GM21360 (cell line): ENCODE measurements around the gene MLN.
"Not testable (repeated sequence)": the region's sequence is repeated elsewhere in the genome, so short reads cannot be mapped to it uniquely, and the experiment has no call there.

Experiments used
- ATAC-seq: cut with Tn5 transposase; IDR thresholded peaks from one replicate; pipeline ENCODE4 v1.9.1; 2021; ENCODE audit warnings: mild to moderate bottlenecking, moderate library complexity; ENCODE audit not compliant: unreplicated experiment

The MLN gene

DNA sequence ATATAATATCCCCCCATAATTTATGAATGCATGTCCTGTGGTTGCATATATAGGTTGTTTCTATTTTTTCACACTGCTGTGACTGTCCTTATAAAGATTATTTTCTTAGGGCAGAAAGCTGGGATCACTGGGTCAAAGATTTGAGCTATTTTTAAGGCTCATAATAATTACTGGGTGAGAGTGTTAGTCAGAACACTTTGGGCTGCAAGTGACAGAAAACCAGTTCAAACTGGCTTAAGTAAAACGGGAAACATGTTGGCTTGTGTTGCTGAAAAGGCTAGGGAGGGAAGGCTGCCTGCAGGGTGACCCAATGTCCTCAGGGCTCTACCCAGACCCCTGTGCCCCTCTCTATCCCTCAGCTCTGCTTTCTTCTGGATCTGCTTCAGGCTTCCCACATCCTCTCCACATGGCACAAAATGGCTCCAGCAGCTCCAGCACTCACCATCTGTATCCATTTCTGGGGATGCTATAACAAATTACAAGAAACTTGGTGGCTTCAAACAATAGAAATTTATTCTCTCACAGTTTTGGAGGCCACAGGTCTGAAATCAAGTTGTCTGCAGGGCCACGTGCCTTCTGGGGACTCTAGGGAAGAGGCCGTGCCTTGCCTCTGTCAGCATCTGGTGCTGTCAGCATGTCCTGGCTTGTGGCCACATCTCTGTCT, 33.1 kb upstream of the MLN start:
- no peak for ATAC-seq

DNA sequence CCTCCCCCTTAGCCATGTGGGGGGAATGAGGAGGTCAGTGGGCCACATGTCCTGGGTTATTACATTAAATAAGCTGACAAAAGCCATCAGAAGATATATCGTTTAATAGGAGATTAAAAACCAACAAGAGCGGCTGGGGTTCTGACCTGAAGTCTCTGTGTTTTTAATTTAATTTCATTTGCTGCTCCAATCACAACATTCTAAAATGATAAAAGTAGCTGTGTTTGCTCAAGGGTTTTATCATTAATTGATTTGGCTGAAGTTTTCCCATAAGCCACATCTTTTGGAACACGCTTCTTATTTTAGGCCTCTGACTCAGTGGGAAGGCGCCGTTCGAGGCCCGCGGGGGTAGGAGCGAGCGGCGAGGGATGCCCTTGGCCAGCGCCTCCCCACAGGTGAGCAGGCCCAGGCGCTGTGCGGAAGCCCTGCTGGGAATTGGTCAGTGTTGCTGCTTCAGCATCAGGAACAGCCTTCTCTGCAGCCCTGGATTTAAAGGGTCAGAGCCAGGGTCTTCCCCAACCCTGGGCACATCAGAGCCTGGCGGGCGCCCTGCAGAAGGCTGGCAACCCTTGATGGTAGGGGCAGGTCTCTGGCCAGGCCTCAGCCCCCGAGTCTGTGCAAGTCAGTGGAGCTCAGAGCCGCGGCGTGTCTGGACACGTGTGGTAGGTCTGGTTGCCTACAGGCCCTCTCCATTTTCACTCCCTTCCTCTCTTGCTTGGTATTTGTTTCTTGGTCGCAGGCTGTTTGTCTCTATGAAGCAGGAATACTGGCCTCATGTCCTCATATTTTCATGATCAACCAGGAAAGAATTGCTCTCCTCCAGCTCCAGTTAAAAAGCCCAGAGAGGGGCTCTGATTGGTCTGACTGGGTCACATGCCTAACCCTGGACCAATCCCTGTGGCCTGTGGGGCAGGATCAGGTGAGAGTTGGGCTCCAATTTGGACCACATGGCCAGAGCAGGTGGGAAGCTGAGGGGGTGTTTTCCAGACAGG, 30.9 kb upstream of the MLN start:
- ATAC-seq, result no peak

DNA sequence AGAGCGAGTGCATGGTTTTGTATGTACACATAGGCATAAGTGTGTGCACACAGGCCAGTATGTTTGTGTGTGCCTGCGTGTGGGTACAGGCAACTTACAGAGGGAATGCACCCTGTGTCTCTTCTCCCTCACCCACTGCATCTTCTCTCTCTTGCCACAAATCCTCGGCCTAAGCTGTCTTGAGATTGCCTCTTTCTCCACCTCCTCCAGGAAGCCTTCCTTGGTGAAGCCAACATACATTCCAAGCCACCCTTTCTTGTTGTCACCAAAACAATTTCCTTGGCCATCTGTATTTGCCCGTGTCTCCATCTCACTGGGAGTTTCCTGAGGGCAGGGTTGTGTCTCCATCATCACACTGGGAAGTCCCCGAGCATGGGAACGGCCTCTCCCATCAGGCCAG, 29.8 kb upstream of the MLN start:
- ATAC-seq, result no peak

DNA sequence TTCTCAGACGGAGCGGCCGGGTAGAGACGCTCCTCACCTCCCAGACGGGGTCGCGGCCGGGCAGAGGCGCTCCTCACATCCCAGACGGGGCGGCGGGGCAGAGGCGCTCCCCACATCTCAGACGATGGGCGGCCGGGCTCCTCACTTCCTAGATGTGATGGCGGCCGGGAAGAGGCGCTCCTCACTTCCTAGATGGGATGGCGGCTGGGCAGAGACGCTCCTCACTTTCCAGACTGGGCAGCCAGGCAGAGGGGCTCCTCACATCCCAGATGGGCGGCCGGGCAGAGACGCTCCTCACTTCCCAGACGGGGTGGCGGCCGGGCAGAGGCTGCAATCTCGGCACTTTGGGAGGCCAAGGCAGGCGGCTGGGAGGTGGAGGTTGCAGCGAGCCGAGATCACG, 29.0 kb upstream of the MLN start:
- ATAC-seq, result not testable (repeated sequence)

DNA sequence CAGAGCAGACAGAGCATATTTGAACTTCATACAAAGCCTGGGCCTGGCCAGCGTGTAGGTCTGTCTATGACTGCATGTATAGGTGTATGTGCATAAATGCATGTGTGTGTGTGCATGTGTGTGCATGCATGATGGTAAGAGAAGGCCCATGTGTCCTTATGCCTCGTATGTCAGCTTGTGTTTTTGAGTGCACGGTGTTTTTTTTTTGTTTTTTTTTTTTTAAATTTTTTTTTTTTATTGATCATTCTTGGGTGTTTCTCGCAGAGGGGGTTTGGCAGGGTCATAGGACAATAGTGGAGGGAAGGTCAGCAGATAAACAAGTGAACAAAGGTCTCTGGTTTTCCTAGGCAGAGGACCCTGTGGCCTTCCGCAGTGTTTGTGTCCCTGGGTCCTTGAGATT, 27.9 kb upstream of the MLN start:
- not testable (repeated sequence) for ATAC-seq

DNA sequence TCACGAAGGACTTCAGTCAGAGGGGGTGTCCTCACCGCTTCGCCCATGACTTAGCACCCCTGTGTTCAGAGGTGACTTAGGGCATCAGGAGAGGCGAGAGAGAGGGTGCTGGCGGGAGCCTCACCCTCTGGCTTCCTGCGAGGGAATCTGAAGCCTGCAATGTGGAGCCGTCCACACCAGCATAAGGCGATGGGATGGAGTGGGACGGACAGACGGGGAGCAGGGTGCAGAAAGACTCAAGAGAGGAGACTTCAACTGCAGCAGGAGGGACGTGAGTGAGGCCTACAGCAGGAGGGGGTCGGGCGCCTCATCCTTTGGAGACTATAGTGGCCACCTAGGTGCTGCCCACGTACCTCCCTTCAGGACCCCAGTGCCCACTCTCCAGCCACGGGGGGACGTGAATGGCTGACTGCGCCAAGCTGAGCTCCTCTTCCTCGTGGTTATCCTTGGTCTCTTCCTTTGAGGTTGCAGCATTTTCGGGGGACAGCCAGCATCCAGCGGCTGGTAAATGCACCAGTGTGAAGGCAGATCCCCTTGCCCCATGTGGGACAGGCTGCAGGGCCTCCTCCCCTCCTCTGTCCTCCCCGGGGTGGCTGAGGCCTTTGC, 26.9 kb upstream of the MLN start:
- ATAC-seq, result no peak

DNA sequence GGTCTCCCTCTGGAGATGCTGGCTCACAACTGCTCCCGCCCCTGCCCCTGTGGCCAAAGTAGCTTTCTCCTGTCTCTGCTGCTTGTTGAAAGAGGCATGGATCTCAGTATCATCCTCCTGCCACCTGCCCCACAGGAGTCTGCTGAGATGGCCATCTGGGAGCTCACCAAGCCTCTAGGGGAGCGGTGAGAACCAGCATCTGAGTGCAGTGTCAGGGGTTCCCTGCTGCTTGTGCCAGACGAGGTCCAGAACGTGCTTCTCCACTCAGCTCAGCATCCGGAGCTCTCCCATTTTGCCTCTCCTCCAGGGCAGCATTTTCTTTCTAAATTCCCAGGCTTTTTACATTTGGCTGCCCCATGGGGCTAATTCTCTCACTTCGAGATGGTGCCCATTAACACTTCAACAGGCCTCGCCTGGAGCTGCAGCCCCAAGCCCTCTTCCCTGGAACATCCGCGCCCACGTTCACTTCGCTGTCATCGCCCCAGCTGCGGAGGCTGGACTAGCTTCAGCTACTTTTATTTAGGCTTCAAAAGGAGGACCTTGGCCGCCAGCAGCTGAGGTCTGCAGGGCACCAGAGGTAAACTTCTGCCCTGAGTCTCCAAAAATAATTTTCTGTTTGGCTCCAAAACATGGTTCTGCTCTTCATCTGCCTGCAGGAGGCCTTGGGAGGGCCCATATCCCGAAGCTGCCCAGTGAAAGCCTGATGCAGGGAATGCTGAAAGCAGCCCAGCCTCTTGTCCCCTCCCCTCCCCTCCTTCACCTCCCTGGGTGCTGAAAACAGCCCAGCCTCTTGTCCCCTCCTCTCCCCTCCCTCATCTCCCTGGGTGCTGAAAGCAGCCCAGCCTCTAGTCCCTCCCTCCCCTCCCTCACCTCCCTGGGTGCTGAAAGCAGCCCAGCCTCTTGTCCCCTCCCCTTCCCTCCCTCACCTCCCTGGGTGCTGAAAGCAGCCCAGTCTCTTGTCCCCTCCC, 25.2 kb upstream of the MLN start:
- ATAC-seq, result no peak

DNA sequence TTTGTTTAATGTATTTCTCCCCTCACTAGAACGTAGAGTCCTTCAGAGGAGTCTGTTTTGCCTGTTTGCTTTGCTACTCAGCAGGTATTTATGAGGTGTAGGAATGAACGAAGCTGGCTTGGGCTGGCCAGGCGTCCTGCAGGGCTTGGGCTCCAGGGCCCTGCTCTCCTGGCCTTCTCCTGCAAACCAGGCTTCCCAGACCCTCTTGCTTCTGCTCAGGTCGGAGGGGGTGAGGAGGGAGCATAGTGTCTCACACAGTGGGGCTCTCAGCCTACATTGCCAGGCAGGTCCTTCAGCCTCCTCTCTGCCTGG, 24.6 kb upstream of the MLN start:
- ATAC-seq, result no peak

DNA sequence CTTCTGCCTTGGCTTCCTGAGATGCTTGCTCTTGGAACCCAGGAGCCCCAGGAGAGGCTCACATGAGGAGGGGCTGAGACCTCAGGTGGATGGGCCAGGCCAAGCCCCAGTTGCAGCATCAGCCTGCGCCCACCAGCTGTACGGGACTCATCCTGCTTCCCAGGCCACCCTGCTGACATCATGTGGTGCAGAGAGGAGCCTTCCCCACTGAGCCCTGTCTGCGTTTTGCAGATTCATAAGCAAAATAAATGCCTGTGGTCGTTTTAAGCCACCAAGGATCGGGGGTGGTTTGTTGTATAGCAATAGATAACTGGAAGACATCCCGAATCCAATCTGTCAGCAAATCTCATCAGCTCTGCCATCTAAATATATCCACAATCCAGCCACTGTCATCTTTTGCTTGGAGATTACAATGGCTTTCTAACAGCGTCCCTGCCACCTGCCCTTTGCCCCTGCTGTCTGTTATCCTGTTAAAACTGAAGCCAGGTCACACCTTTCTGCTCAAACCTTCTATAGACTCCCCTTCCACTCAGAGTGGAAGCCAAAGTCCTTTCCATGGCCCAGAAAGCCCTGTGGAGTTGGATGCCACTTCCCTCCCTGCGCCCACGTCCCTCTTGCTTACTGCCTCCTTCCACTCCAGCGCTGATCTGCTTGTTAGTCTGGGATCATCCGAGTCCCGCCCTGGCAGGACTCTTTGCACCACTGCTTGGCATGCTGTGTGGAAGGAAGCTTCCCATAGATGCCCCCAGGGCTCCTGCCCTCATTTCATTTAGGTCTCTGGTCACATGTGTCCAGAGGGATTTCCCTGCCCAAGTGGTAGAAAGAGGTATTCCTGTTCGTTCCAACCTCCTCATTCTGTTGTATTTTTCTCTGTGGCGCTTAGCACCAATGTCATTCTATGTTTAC, 24.0 kb upstream of the MLN start:
- ATAC-seq, result no peak

DNA sequence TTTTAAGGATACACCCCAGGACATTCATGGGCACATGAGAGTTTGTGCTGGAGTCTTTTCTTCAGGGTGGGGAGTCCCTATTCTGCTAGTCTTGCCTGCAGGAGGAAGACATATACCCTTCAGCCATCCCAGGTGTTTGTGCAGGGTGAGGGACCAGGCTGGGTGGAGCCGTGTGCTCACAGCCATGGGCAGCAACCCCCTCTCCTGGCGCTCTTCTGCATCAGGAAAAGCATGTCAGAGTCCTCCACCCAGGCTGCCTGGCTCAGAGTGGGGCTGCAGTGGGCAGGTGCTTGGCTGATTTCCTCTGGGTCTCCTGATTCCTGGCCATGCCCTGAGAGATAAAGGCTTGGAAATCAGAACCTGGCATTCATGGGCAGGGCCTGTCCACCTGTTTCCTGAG, 22.7 kb upstream of the MLN start:
- no peak for ATAC-seq

DNA sequence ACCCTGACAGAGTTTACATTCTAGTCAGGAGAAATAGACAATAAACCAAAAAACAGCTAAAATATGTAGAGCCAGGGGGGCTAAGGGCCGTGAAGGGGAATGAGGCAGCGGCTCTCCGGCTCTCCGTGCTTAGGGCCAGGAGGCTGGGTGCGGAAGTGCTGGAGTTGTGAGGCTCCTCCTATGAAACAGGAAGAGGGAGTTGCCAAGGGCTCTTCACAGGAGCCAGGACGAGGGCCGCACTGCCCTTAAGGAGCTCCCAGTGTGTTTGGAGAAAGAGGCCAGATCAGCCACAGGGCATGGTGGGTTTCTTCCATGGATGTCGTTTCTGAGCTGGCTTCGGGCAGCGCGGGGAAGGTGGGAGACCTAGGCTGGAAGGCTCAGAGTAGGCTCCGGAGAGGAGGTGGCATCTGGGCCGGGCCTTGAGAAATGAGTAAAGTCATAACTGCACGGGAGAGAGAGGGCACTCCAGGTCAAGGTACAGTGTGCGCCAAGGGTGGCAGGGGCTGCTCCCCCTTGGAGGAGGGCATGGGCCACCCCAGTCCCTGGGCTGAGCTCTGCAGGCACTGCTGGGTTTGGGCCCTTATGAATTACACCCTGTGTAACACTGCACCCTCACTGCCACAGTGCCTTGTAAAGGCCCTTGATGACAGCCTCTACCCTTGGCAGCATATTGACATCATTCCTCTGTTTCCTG, 20.8 kb upstream of the MLN start:
- no peak for ATAC-seq

DNA sequence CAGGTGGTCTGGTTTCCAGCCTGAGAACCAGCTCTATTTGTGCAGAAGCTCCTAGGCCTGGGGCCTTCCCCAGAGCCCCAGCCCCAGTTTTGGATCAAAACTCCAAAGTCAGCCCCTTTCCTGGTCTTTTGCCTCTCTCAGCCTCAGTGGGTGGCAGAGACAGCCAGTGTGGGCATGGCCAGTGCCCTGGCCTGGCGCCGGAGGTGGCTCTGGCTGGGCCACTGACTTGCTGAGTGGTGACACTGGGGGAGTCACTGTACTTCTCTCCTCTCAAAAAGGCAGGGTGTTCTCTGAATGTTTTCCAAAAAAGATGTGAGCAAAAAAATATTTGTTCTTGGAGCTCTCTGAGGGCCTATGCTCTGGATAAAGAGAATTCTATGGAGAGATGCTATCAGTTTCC, 20.0 kb upstream of the MLN start:
- ATAC-seq, result no peak

DNA sequence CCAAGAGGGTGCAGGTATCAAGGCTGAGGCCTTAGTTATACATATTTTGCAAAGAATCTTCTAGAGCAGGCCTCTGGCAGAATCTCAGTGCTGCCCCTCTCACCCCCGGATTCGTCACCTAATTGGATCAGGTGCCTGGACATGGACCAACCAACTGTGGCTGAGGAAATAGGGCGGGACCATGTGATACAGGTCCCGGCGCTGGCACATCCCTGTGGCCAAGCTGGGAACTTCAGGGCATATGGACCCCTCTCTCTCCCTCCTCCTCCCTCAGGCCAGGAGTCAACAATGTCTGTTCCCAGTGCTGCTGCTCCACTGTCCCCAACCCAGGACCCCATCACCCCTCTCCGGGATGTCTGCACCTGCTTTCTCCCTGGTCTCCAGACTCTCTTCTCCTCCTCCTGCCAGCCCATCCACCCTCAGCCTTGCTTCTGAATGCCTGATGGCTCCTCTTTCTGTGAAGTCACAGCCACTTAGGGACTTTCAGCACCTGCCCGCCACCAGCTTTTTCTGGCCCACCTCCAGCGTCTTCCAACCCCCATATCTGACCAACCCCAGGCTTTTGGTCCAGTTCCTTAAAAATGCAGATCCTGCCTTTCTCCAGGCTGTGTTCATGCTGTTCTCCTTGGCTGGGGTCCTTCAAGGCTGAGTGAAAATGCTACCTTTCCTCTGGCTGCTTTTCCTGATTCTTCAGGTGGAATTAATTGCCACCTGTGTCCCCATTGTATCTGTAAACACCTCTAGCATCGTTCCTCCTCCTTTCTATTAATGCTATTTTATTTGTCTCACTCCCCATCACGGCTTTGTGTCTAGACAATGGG, 19.0 kb upstream of the MLN start:
- no peak for ATAC-seq

DNA sequence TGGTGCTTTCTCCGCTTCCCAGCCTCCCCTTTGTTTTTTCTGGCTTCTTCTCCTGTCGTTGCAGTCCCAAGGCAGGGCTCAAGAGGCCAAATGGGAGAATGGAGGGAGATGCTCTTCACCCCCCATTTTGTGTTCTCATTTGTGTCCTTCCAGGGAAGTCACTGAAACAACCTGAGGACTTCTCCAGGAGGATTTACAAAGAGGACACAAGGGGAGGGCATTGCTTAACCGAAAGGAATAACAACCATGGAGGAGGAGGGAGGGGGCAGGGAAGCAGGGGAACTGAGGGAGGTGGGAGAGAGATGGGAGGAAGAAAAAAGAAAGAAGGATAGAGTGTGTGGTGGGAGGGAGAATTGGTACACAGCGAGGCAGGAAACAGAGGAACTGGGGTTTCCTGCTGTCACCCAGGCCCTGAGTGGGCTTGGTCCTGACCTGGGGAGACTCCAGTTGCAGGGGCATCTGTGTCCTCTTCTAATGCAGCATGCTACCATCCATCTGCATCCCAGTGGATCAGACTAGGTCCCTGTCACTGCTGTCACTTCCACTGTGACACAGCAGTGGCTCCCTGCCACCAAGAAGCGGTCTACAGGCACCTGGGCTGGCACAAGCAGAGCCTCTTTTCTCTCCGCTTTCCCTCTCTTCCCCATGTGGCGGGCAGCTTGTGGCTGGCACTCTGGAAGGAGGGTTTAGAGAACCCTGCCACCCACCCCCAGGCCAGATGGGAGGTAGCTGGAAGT, 17.1 kb upstream of the MLN start:
- no peak for ATAC-seq

DNA sequence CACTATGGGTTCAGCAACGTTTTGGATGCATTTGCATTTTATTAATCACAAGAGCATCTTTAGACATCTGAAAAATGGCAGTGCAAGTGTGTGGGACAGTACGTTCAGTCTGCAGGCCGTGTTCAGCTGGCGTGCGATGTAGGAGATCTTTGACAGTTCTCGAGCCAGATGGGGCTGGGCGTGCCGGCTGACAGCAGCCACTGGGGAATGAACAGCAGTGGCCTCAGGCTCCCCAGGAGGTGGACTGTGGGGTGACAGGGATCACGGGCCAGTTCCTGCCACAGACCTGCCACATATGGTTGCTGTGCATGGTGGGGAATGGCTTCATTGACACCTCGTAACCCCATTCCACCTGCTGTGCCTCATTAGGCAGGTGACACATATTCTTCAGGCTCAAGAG, 16.4 kb upstream of the MLN start:
- ATAC-seq, result no peak

DNA sequence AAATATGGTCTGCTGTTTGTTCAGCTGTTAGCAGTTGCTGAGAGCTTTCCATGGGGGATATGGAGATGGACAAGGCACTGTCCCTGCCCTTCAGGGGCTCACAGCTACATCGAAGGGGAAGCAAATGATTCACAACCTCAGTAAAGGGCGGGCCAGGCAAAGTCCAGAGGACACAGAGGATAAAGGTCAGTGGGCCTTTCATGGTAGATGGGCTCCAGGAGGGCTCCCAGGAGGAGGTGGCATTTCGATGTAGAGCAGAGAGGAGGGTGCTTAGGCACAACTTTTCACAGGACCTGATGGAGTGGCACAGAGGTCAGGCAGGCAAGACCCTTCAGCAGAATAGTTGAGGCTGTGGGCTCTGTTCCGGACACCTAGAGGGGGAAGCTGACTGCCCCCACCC, 15.2 kb upstream of the MLN start:
- no peak for ATAC-seq

DNA sequence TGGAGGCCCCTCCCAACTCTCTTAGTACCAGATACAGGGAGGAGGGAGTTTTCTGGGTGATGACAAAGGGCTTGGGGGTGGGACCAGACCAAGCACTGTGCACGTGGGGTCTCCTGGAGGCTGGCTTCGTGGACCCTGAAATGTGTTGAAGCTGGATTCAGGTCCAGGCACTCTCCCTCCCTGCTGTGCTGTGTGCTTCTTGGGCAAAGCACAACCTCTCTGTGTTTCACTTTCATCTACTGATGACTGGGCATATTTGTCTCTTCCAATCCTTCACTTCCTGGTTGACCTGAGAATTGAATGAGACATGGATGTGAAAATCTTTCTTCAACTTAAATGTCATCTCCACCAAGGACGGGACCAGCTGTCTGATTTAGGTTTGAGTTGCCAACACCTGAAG, 14.5 kb upstream of the MLN start:
- ATAC-seq, result no peak

DNA sequence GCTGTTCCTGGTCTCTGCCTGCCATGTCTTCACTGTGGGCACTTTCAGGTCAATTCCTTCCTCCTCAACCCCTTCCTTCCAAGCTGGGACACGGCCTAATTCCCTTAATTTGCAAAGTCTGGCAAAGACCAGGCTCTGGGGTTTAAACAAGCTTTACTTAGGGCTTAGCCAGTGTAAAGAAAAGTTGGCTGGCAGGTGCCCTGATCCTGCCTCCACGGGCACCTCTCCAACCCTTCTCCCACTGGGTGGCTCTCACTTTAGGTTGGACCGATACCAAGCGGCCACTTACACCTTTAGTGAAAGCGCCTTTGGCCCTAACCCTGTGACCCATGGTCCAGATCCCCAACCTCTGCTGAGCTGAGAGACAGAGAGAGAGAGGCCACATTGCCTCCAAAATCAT, 13.7 kb upstream of the MLN start:
- no peak for ATAC-seq
